Fibroblast of lung (primary cell): ENCODE data around the gene RIPK3. TPM values are rescaled to one million over a fixed set of nuclear protein-coding genes. Genes with fewer than 3 reads are reported as not detected.

Experiments
- DNase-seq, 2 donors: peaks; one replicate each; pipeline versions ENCODE4 v3.0.0 to v3.0.0-alpha.2; 2010; ENCODE audit warnings: low read depth in 2 of 2
- H2AFZ ChIP-seq: 2 replicates; pipeline ENCODE4 v1.5.1; 2012; ENCODE audit warnings: low read length, control low read depth, inconsistent platforms
- H3K27ac ChIP-seq: 2 replicates; pipeline ENCODE4 v1.5.1; 2011; ENCODE audit warnings: low read length, control low read depth; ENCODE audit not compliant: insufficient read depth
- H3K27me3 ChIP-seq: 2 replicates; pipeline ENCODE4 v1.5.1; 2011; ENCODE audit warnings: mild to moderate bottlenecking, low read length; ENCODE audit not compliant: control insufficient read depth, insufficient read depth
- H3K36me3 ChIP-seq: 2 replicates; pipeline ENCODE4 v1.5.1; 2011; ENCODE audit warnings: low read length; ENCODE audit not compliant: control insufficient read depth, insufficient read depth
- H3K4me1 ChIP-seq: 2 replicates; pipeline ENCODE4 v1.5.1; 2011; ENCODE audit warnings: low read length; ENCODE audit not compliant: control insufficient read depth, insufficient read depth; ENCODE audit errors: extremely low read depth
- H3K4me2 ChIP-seq: 2 replicates; pipeline ENCODE4 v1.5.1; 2011; ENCODE audit warnings: low read length, control low read depth; ENCODE audit not compliant: insufficient read depth; ENCODE audit errors: extremely low read depth
- H3K4me3 ChIP-seq, 4 experiments: fragments of 200-600 bp in 1 of 4; sonication (generic) in 1 of 4; replicated peaks in 1 of 4; 2 replicates each; pipeline ENCODE4 v1.5.1; 2011 to 2016; ENCODE audit warnings: low read length in 4 of 4, low read depth in 3 of 4, mild to moderate bottlenecking in 3 of 4, control low read depth in 2 of 4, inconsistent platforms in 1 of 4, mixed read lengths in 1 of 4; ENCODE audit not compliant: insufficient read depth in 1 of 4; ENCODE audit errors: control extremely low read depth in 1 of 4
- H3K79me2 ChIP-seq: 2 replicates; pipeline ENCODE4 v1.5.1; 2012; ENCODE audit warnings: mild to moderate bottlenecking, low read length, inconsistent platforms; ENCODE audit not compliant: control insufficient read depth, insufficient read depth
- H3K9ac ChIP-seq: 2 replicates; pipeline ENCODE4 v1.5.1; 2011; ENCODE audit warnings: mild to moderate bottlenecking, low read length, control low read depth; ENCODE audit not compliant: insufficient read depth
- H3K9me3 ChIP-seq: 2 replicates; pipeline ENCODE4 v1.5.1; 2012; ENCODE audit warnings: low read depth, low read length; ENCODE audit not compliant: control insufficient read depth, insufficient read depth
- H4K20me1 ChIP-seq: 2 replicates; pipeline ENCODE4 v1.5.1; 2011; ENCODE audit warnings: low read length; ENCODE audit not compliant: control insufficient read depth, insufficient read depth; ENCODE audit errors: extremely low read depth
- EZH2 ChIP-seq: IDR thresholded peaks from 2 replicates; pipeline ENCODE4 v1.5.1; 2012; ENCODE audit warnings: low read length, control low read depth, mild to moderate bottlenecking; ENCODE audit errors: missing control alignments
- polyA plus RNA-seq, 2 donors: library from polyadenylated mRNA; depleted of rRNA in 1 of 2; stranded (reverse) in 1 of 2; unstranded in 1 of 2; fragments of >200 nt; gene quantifications; 2 replicates each; pipeline ENCODE4 v1.2.1, GENCODE V29; 2011 to 2012; ENCODE audit warnings: missing spikeins in 1 of 2
- total RNA-seq: library from RNA; depleted of rRNA; stranded (reverse); fragments of >200 nt; gene quantifications from 2 replicates; pipeline ENCODE4 v1.2.1, GENCODE V29; 2014
- TF ChIP-seq, protein P1 (sequence below), 2 donors: IDR thresholded peaks in 1 of 2; conservative IDR thresholded peaks in 1 of 2; 1 replicate in 1 of 2; 2 replicates in 1 of 2; pipeline ENCODE4 v1.5.1; 2011 to 2012; ENCODE audit warnings: low read length in 2 of 2, control low read depth in 1 of 2, inconsistent platforms in 1 of 2, low read depth in 1 of 2, mild to moderate bottlenecking in 1 of 2

Gene RIPK3
- total and polyA plus RNA-seq, 2 donors (not counting 1 experiment from before 2014, with no cell fraction given) = 0.20 to 0.33 TPM

DNA sequence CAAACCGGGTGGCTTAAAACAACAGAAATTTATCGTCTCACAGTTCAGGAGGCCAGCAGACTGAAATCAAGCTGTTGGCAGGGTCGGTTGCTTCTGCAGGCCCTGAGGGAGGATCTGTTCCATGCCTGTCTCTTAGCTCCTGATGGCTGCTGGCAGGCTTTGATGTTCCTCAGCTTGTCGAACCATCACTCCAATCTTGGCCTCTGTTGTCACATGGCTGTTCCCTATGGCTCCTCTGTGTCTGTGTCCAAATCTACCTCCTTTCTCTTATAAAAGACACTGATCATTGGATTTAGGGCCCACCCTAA, 42.2 kb upstream of the RIPK3 start:
- Histone ChIP-seq H3K9ac (no peak overlapping the region), H3K4me2 (no peak overlapping the region), H3K27me3 (no peaks in the 10 kb centered on the region), H3K27ac (no peak overlapping the region), H3K79me2 (no peaks in the 10 kb centered on the region), H3K9me3 (no peaks in the 10 kb centered on the region), H3K36me3 (peaks cover 11% of the 10 kb centered on the region), H3K4me3 (no peak overlapping the region), H3K4me1 (no peaks in the 10 kb centered on the region), H4K20me1 (no peaks in the 10 kb centered on the region), H2AFZ (no peak overlapping the region)
- TF ChIP-seq, protein P1, sequence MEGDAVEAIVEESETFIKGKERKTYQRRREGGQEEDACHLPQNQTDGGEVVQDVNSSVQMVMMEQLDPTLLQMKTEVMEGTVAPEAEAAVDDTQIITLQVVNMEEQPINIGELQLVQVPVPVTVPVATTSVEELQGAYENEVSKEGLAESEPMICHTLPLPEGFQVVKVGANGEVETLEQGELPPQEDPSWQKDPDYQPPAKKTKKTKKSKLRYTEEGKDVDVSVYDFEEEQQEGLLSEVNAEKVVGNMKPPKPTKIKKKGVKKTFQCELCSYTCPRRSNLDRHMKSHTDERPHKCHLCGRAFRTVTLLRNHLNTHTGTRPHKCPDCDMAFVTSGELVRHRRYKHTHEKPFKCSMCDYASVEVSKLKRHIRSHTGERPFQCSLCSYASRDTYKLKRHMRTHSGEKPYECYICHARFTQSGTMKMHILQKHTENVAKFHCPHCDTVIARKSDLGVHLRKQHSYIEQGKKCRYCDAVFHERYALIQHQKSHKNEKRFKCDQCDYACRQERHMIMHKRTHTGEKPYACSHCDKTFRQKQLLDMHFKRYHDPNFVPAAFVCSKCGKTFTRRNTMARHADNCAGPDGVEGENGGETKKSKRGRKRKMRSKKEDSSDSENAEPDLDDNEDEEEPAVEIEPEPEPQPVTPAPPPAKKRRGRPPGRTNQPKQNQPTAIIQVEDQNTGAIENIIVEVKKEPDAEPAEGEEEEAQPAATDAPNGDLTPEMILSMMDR (conservative IDR thresholded peaks at IDR 0.05 in 1 of 2, IDR thresholded peaks at IDR 0.05 in 1 of 2; ENCODE audit: low read depth in 1 of 2, low read length in 2 of 2) = no peak
- TF ChIP-seq EZH2 = no peak
- DNase-seq = no peak

DNA sequence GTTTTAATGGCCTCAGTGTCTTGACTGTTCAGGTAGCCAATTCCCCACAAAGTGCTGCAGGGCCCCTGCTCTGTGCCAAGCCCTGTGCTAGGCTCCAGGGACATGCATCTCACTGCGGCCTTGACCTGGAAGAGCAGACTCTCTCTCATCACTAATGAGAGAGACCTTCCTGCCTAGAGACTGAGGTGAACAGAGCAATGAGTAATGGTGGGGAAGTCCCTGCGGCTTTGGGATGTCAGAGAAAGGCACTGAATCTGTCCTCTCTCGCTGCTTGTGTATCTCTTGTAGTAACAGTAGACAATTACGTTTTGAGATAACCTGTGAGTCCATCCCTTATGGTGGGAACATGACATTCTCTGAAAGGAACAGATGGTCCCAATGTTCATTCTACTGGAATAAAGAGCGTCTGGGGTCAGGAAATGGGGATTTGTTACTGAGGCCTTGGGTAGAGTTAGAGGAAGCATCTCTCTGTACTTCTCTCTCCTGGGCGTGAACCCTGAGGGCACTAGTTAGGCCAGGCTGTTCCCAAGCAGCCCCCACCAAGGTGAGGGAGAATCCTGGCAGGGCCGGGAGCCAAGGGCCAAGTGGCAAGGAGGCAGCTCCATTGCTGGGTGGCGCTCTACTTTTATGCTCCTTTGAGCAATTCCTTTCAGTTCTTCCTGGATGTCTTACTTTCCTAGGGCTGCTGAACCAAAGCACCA, 41.7 kb upstream of the RIPK3 start:
- Histone ChIP-seq H3K4me2 (no peak overlapping the region), H3K4me3 (no peak overlapping the region), H3K27me3 (no peaks in the 10 kb centered on the region), H3K36me3 (peaks cover 14% of the 10 kb centered on the region), H2AFZ (no peak overlapping the region), H3K9me3 (no peaks in the 10 kb centered on the region), H3K9ac (no peak overlapping the region), H3K27ac (no peak overlapping the region), H3K79me2 (no peaks in the 10 kb centered on the region), H4K20me1 (no peaks in the 10 kb centered on the region), H3K4me1 (no peaks in the 10 kb centered on the region)
- no peak for DNase-seq
- TF ChIP-seq, protein P1 (conservative IDR thresholded peaks at IDR 0.05 in 1 of 2, IDR thresholded peaks at IDR 0.05 in 1 of 2; ENCODE audit: low read depth in 1 of 2, low read length in 2 of 2) = no peak
- TF ChIP-seq EZH2 = no peak

DNA sequence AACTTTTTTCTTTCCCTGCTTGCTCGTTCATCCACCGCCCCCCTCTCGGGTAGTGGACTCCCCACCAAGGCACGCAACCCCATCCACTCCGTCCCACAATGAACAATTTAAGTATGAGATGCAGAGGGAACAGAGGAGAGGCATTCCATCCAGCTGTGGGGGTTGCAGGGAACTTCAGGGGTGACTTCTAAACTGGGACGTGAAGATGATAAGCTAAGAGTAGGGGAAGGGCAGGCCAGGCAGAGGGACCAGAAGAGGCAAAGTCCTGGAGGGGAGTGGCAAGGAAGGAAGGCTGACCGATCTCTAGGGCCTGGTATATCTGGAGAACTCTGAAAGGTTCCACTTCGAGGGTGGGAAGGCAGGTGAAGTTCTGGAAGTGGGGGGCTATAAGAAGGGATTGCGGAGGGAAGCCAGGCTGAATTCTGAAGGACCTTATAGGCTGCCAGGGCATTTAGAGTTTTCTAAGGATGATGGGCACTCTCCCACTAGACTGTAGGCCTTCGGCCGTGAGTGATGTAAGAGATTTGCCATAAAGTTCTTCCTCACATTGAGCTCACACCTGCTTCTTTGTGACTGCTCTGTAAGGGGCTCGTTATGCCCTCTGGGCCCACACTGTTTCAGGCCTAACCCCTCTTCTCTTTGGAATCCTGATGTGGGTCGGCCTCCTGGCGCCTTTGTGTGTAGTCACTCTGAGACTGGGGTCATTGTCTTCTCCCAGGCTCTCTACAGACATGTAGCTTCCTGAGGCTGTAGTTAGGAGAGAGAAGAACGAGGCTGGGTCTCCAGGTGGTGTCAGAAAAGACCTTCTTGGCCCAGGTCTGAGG, 40.3 kb upstream of the RIPK3 start:
- Histone ChIP-seq H3K36me3 (peaks cover 23% of the 10 kb centered on the region), H3K27me3 (no peaks in the 10 kb centered on the region), H3K4me3 (no peak overlapping the region), H3K9me3 (no peaks in the 10 kb centered on the region), H3K9ac (no peak overlapping the region), H3K4me2 (no peak overlapping the region), H2AFZ (no peak overlapping the region), H3K79me2 (no peaks in the 10 kb centered on the region), H3K27ac (no peak overlapping the region), H3K4me1 (no peaks in the 10 kb centered on the region), H4K20me1 (no peaks in the 10 kb centered on the region)
- TF ChIP-seq, protein P1 (conservative IDR thresholded peaks at IDR 0.05 in 1 of 2, IDR thresholded peaks at IDR 0.05 in 1 of 2; ENCODE audit: low read depth in 1 of 2, low read length in 2 of 2) = no peak
- no peak for TF ChIP-seq EZH2
- no peak for DNase-seq
